ENCODE results near the gene APRT. TPM values are rescaled to one million over a fixed set of nuclear protein-coding genes. Genes with fewer than 3 reads are reported as not detected.

The APRT gene
- total RNA-seq, 1 donor from 2014 or later: 39.2 TPM

GRCh38 chr16:88764080-88764479 lies 47.6 kb downstream of the APRT start:
- Histone ChIP-seq H3K36me3 (no peaks in the 10 kb centered on the region), H3K4me1 (peaks cover 52% of the 10 kb centered on the region), H3K27ac (replicated peaks) (no peak overlapping the region), H3K4me3 (no peak overlapping the region), H3K9me3 (replicated peaks) (peaks cover 4% of the 10 kb centered on the region), H3K27me3 (ENCODE audit: low read depth) (no peaks in the 10 kb centered on the region)
- intact Hi-C loops (cut with micrococcal nuclease): no loop called here
- TF ChIP-seq CTCF (IDR thresholded peaks at IDR 0.05; ENCODE audit: borderline replicate concordance): no peak
- DNase-seq: no peak

GRCh38 chr16:88763502-88764053 lies 48.1 kb downstream of the APRT start:
- TF ChIP-seq CTCF (IDR thresholded peaks at IDR 0.05; ENCODE audit: borderline replicate concordance): no peak
- Histone ChIP-seq H3K27ac (replicated peaks) (no peak overlapping the region), H3K4me3 (no peak overlapping the region), H3K9me3 (replicated peaks) (peaks cover 9% of the 10 kb centered on the region), H3K4me1 (peaks cover 52% of the 10 kb centered on the region), H3K36me3 (no peaks in the 10 kb centered on the region), H3K27me3 (ENCODE audit: low read depth) (no peaks in the 10 kb centered on the region)
- no peak for DNase-seq
- intact Hi-C loops (cut with micrococcal nuclease): no loop called here

GRCh38 chr16:88762941-88763340 lies 48.8 kb downstream of the APRT start:
- no peak for TF ChIP-seq CTCF (IDR thresholded peaks at IDR 0.05; ENCODE audit: borderline replicate concordance)

GRCh38 chr16:88762258-88762870 lies 49.4 kb downstream of the APRT start:
- H3K9me3 ChIP-seq (replicated peaks): peaks cover 13% of the 10 kb centered on the region
- intact Hi-C loops (cut with micrococcal nuclease): no loop called here
- no peak for DNase-seq
- no peak overlapping the region for H3K27ac ChIP-seq (replicated peaks)
- TF ChIP-seq CTCF (IDR thresholded peaks at IDR 0.05; ENCODE audit: borderline replicate concordance): no peak
- no peak overlapping the region for H3K4me3 ChIP-seq
- H3K36me3 ChIP-seq: no peaks in the 10 kb centered on the region
- H3K27me3 ChIP-seq (ENCODE audit: low read depth): no peaks in the 10 kb centered on the region
- peaks cover 41% of the 10 kb centered on the region for H3K4me1 ChIP-seq

More at GRCh38 chr16:88762941-88763340, 48.8 kb downstream of the APRT start:
- no peaks in the 10 kb centered on the region for H3K36me3 ChIP-seq
- H3K4me3 ChIP-seq: no peak overlapping the region
- H3K27me3 ChIP-seq (ENCODE audit: low read depth): no peaks in the 10 kb centered on the region
- no peak overlapping the region for H3K27ac ChIP-seq (replicated peaks)
- peaks cover 13% of the 10 kb centered on the region for H3K9me3 ChIP-seq (replicated peaks)
- intact Hi-C loops (cut with micrococcal nuclease): no loop called here
- peaks cover 47% of the 10 kb centered on the region for H3K4me1 ChIP-seq
- no peak for DNase-seq

- DNase-seq: no peak
- peaks cover 36% of the 10 kb centered on the region for H3K4me1 ChIP-seq
- intact Hi-C loops (cut with micrococcal nuclease): no loop called here
- TF ChIP-seq CTCF (IDR thresholded peaks at IDR 0.05; ENCODE audit: borderline replicate concordance): no peak
- no peaks in the 10 kb centered on the region for H3K27me3 ChIP-seq (ENCODE audit: low read depth)
- H3K4me3 ChIP-seq: no peak overlapping the region
- peaks cover 13% of the 10 kb centered on the region for H3K9me3 ChIP-seq (replicated peaks)
- no peaks in the 10 kb centered on the region for H3K36me3 ChIP-seq
- no peak overlapping the region for H3K27ac ChIP-seq (replicated peaks)
These were observed 49.9 kb downstream of the APRT start for GRCh38 chr16:88761830-88762229.

All from left ventricle myocardium inferior (tissue), 1 donor.